A549 (cell line): ENCODE measurements around the gene ZNF24. TPM values are rescaled to one million over a fixed set of nuclear protein-coding genes. Genes with fewer than 3 reads are reported as not detected.

Experiments used
- ATAC-seq, 2 experiments: fragments of 200-7000 bp in 1 of 2; fragments of >200 bp in 1 of 2; cut with Nextera tagmentation in 1 of 2; cut with Tn5 transposase in 1 of 2; 3 replicates each; pipeline versions ENCODE4 v1.8.0 to v1.9.1; 2018 to 2020; ENCODE audit warnings: mild to moderate bottlenecking in 1 of 2, moderate library complexity in 1 of 2
- CTCF ChIA-PET: fragments of 300-600 bp; sonication (Branson Sonifier 250); formaldehyde crosslinking; extraction: SDS; loops from one replicate; lab custom pipeline; 2021; ENCODE audit warnings: antibody characterized with exemption, inconsistent platforms; lab: Yijun Ruan, JAX
- POLR2A ChIA-PET: fragments of 350-600 bp; formaldehyde crosslinking; extraction: SDS; loops from one replicate; lab custom pipeline; 2021; ENCODE audit warnings: antibody characterized with exemption, inconsistent platforms; lab: Yijun Ruan, JAX
- DNase-seq, 2 experiments: peaks; one replicate each; pipeline versions ENCODE4 v3.0.0 to v3.0.0-alpha.2; 2011 to 2016; ENCODE audit warnings: low read depth in 1 of 2, low spot score in 1 of 2
- FAIRE-seq: peaks from 2 replicates; lab custom pipeline; 2011; peaks lifted over from hg19 to GRCh38; lab: Jason Lieb, UNC
- H3K27ac ChIP-seq, 2 experiments: fragments of >200 bp; sonication (Bioruptor Twin); formaldehyde crosslinking; 3 replicates each; pipeline ENCODE4 v1.5.1; 2016 to 2017
- H3K4me1 ChIP-seq: fragments of >200 bp; sonication (Bioruptor Twin); formaldehyde crosslinking; 3 replicates; pipeline ENCODE4 v1.6.1; 2016
- H3K4me2 ChIP-seq: fragments of >200 bp; sonication (Bioruptor Twin); formaldehyde crosslinking; 3 replicates; pipeline ENCODE4 v1.6.1; 2016
- H3K4me3 ChIP-seq: fragments of >200 bp; sonication (Bioruptor Twin); formaldehyde crosslinking; 3 replicates; pipeline ENCODE4 v1.5.1; 2016
- H3K9me3 ChIP-seq: fragments of >200 bp; sonication (Bioruptor Twin); formaldehyde crosslinking; 3 replicates; pipeline ENCODE4 v1.6.1; 2016
- ATOH8 ChIP-seq: fragments of 250-450 bp; sonication (Bioruptor Pico); IDR thresholded peaks from 2 replicates; pipeline ENCODE4 v1.5.0; 2020; ENCODE audit warnings: low read depth, mild to moderate bottlenecking, moderate library complexity
- BCL3 ChIP-seq: fragments of >200 bp; sonication (Bioruptor Twin); formaldehyde crosslinking; IDR thresholded peaks from 3 replicates; pipeline ENCODE4 v1.6.1; 2016
- CBX8 ChIP-seq: fragments of 200-600 bp; sonication (generic); IDR thresholded peaks from 2 replicates; pipeline ENCODE4 v1.6.1; 2016
- E2F6 ChIP-seq: IDR thresholded peaks from 2 replicates; pipeline ENCODE4 v1.6.1; 2012; ENCODE audit warnings: low read depth, borderline replicate concordance
- EHF ChIP-seq: fragments of 250-450 bp; sonication (Bioruptor Pico); IDR thresholded peaks from 2 replicates; pipeline ENCODE4 v1.5.0; 2020; ENCODE audit warnings: mild to moderate bottlenecking
- EHMT2 ChIP-seq: fragments of 200-600 bp; sonication (generic); IDR thresholded peaks from 2 replicates; pipeline ENCODE4 v1.6.1; 2016; ENCODE audit warnings: antibody characterized with exemption, low read depth, mild to moderate bottlenecking, moderate library complexity
- EP300 ChIP-seq, 2 experiments: fragments of >200 bp; sonication (Bioruptor Twin); formaldehyde crosslinking; IDR thresholded peaks; 2 replicates in 1 of 2; 3 replicates in 1 of 2; pipeline ENCODE4 v1.6.1; 2016 to 2017
- FOSB ChIP-seq: fragments of 250-450 bp; sonication (Bioruptor Pico); IDR thresholded peaks from 2 replicates; pipeline ENCODE4 v1.5.0; 2020; ENCODE audit warnings: mild to moderate bottlenecking, moderate library complexity
- FOSL2 ChIP-seq, 2 experiments: fragments of 450-650 bp in 1 of 2; fragments of >200 bp in 1 of 2; sonication (Bioruptor Twin) in 1 of 2; formaldehyde crosslinking; IDR thresholded peaks; 2 replicates each; pipeline versions ENCODE4 v1.5.0 to v1.6.1; 2016 to 2020; ENCODE audit warnings: mild to moderate bottlenecking in 1 of 2, moderate library complexity in 1 of 2
- HEYL ChIP-seq: fragments of 250-450 bp; sonication (Bioruptor Pico); IDR thresholded peaks from 2 replicates; pipeline ENCODE4 v1.8.0; 2021; ENCODE audit warnings: mild to moderate bottlenecking, moderate library complexity
- HMGXB4 ChIP-seq: fragments of 250-450 bp; sonication (Bioruptor Pico); IDR thresholded peaks from 2 replicates; pipeline ENCODE4 v1.5.0; 2021; ENCODE audit warnings: mild to moderate bottlenecking, moderate library complexity, borderline replicate concordance
- HOXA7 ChIP-seq: fragments of 250-450 bp; sonication (Bioruptor Pico); IDR thresholded peaks from 2 replicates; pipeline ENCODE4 v1.5.0; 2020; ENCODE audit warnings: mild to moderate bottlenecking, moderate library complexity
- KDM1A ChIP-seq: fragments of 200-600 bp; sonication (generic); IDR thresholded peaks from 2 replicates; pipeline ENCODE4 v1.6.1; 2016; ENCODE audit warnings: low read depth, mild to moderate bottlenecking
- MAFK ChIP-seq: fragments of 450-650 bp; IDR thresholded peaks from 2 replicates; pipeline ENCODE4 v1.6.1; 2014; ENCODE audit not compliant: partially characterized antibody
- NPAS2 ChIP-seq: fragments of 250-450 bp; sonication (Bioruptor Pico); IDR thresholded peaks from 2 replicates; pipeline ENCODE4 v1.8.0; 2022; ENCODE audit warnings: mild to moderate bottlenecking, moderate library complexity, borderline replicate concordance
- PHF8 ChIP-seq: fragments of 200-600 bp; sonication (generic); IDR thresholded peaks from 2 replicates; pipeline ENCODE4 v1.6.1; 2016; ENCODE audit warnings: low read depth, mild to moderate bottlenecking, antibody characterized with exemption, moderate library complexity, borderline replicate concordance
- POLR2A ChIP-seq: IDR thresholded peaks from 2 replicates; pipeline ENCODE4 v1.6.1; 2012; ENCODE audit warnings: mild to moderate bottlenecking, low read length
- RAD21 ChIP-seq, 2 experiments: fragments of >200 bp in 1 of 2; sonication (Bioruptor Twin) in 1 of 2; formaldehyde crosslinking in 1 of 2; IDR thresholded peaks in 1 of 2; conservative IDR thresholded peaks in 1 of 2; 2 replicates in 1 of 2; 3 replicates in 1 of 2; pipeline ENCODE4 v1.6.1; 2012 to 2018; ENCODE audit warnings: inconsistent platforms in 1 of 2
- RARB ChIP-seq: fragments of 250-450 bp; sonication (Bioruptor Pico); IDR thresholded peaks from 2 replicates; pipeline ENCODE4 v1.8.0; 2021; ENCODE audit warnings: mild to moderate bottlenecking, moderate library complexity
- RCOR1 ChIP-seq: fragments of 150-350 bp; IDR thresholded peaks from 2 replicates; pipeline ENCODE4 v1.6.1; 2014; ENCODE audit warnings: antibody characterized with exemption, low read length, low read depth
- TP53 ChIP-seq: fragments of 250-450 bp; sonication (Bioruptor Pico); IDR thresholded peaks from 2 replicates; pipeline ENCODE4 v1.5.0; 2021; ENCODE audit warnings: mild to moderate bottlenecking, moderate library complexity
- USF2 ChIP-seq: fragments of 450-650 bp; IDR thresholded peaks from 2 replicates; pipeline ENCODE4 v1.6.1; 2014; ENCODE audit warnings: antibody characterized with exemption
- ZSCAN20 ChIP-seq: fragments of 250-450 bp; sonication (Bioruptor Pico); IDR thresholded peaks from 2 replicates; pipeline ENCODE4 v1.8.0; 2022; ENCODE audit warnings: mild to moderate bottlenecking, moderate library complexity
- WGBS: methylation state at CpG from one replicate; pipeline ENCODE4 v1.1.6; 2017; ENCODE audit errors: missing lambda C conversion rate; 5-methylcytosine and 5-hydroxymethylcytosine counted together
- polyA plus RNA-seq, 4 experiments: library from polyadenylated mRNA; depleted of rRNA in 3 of 4; stranded (reverse); fragments of >200 nt; fragmentation: RNase III in 1 of 4; extraction: RNeasy Plus Mini Kit Qiagen cat#74134 plus additional on column Dnase treatment in 1 of 4; gene quantifications; 2 replicates in 3 of 4; 3 replicates in 1 of 4; pipeline ENCODE4 v1.2.3, GENCODE V29; 2011 to 2017

The ZNF24 gene
- polyA plus RNA-seq, 2 of the 4 experiments (the other 2 are of a cell fraction), result 15.1 to 28.4 TPM

GRCh38 chr18:35345460-35345921 is 1.3 kb upstream of the ZNF24 start:
- ChIA-PET POLR2A (no interaction called here), CTCF (interaction anchor here (0.7 kb wide), 1 partner anchor 36 kb away, joined by 3 read pairs; no protein-coding TSS in a partner anchor)
- H3K4me1 ChIP-seq, result peaks cover 8% of the 10 kb centered on the region; the same call in 1 of the 3 replicates
- FAIRE-seq (no peak), ATAC-seq (no peak)
- peaks cover 16% of the 10 kb centered on the region for H3K9me3 ChIP-seq
- WGBS, result 89% methylated on average over 6 of the region's 6 CpGs
- no peak overlapping the region for H3K4me2 ChIP-seq
- H3K4me3 ChIP-seq, result no peak overlapping the region
- no peak overlapping the region for H3K27ac ChIP-seq
- no peak for TF ChIP-seq PHF8
- TF ChIP-seq MAFK, result no peak
- TF ChIP-seq RARB (CRISPR knock-in tag), result no peak
- no peak for TF ChIP-seq EHMT2
- TF ChIP-seq, all 56 proteins: peak for 0
- DNase-seq, result no peak

GRCh38 chr18:35344736-35345459 is 678 bp upstream of the ZNF24 start:
- Histone ChIP-seq H3K4me1 (peaks cover 8% of the 10 kb centered on the region; the same call in 1 of the 3 replicates), H3K4me2 (peak overlapping the region; percentile 76), H3K4me3 (peak overlapping the region; percentile 89), H3K27ac (peak overlapping the region; percentile 99), H3K9me3 (peaks cover 22% of the 10 kb centered on the region)
- FAIRE-seq (no peak), ATAC-seq (peak in 1 of 2 experiments; percentile 7; a peak in 1 of 6 replicates), DNase-seq (no peak)
- TF ChIP-seq HOXA7, result no peak
- peak; percentile 8 for TF ChIP-seq MAFK
- peak; percentile 58; the same call in 1 of the 2 replicates for TF ChIP-seq KDM1A
- ChIA-PET POLR2A (interaction anchor here (0.8 to 1.2 kb wide), 2 partner anchors 10 to 104 kb away, joined by 3 to 6 read pairs; partner anchors contain the start of gene ZNF397), CTCF (interaction anchor here (1.3 kb wide), 1 partner anchor 10 kb away, joined by 3 read pairs; no protein-coding TSS in a partner anchor)
- 71% methylated on average over 11 of the region's 12 CpGs for WGBS

GRCh38 chr18:35343488-35343935 is 708 bp downstream of the ZNF24 start:
- H3K4me3 ChIP-seq, result peak overlapping the region; percentile 89
- ChIA-PET POLR2A (interaction anchor here (0.7 to 1.2 kb wide), 2 partner anchors 103 to 365 kb away, joined by 3 to 6 read pairs; partner anchors contain the start of gene ZNF397), CTCF (interaction anchor here (1.3 kb wide), 1 partner anchor 12 kb away, joined by 3 read pairs; no protein-coding TSS in a partner anchor)
- DNase-seq, result no peak
- H3K4me1 ChIP-seq, result peaks cover 8% of the 10 kb centered on the region; the same call in 1 of the 3 replicates
- H3K9me3 ChIP-seq, result peaks cover 36% of the 10 kb centered on the region
- H3K4me2 ChIP-seq, result peak overlapping the region; percentile 65
- peak overlapping the region; percentile 99 for H3K27ac ChIP-seq
- WGBS, result 5% methylated on average over 7 of the region's 15 CpGs
- FAIRE-seq, result no peak
- TF ChIP-seq EP300 (IDR thresholded peaks at IDR 0.05) (no peak), RARB (CRISPR knock-in tag) (no peak), CBX8 (no peak), E2F6 (no peak), NPAS2 (CRISPR knock-in tag) (no peak), ZSCAN20 (no peak), EHF (CRISPR knock-in tag) (no peak)
- TF ChIP-seq, all 56 proteins: peak for 0
- ATAC-seq, result no peak

GRCh38 chr18:35337286-35337685 is 6.9 kb downstream of the ZNF24 start:
- DNase-seq, result no peak
- CTCF ChIA-PET, result no interaction called here
- POLR2A ChIA-PET, result no interaction called here
- no peak overlapping the region for H3K4me2 ChIP-seq
- no peak overlapping the region for H3K27ac ChIP-seq
- H3K4me3 ChIP-seq, result no peak overlapping the region
- H3K4me1 ChIP-seq, result no peaks in the 10 kb centered on the region
- H3K9me3 ChIP-seq, result peaks cover 76% of the 10 kb centered on the region
- TF ChIP-seq FOSL2 (IDR thresholded peaks at IDR 0.05) (no peak), FOSL2 (CRISPR knock-in tag; IDR thresholded peaks at IDR 0.05) (no peak), TP53 (CRISPR knock-in tag) (no peak), POLR2A (no peak), HMGXB4 (no peak), RCOR1 (no peak), ATOH8 (CRISPR knock-in tag) (no peak), USF2 (no peak), RAD21 (conservative IDR thresholded peaks at IDR 0.05 in 1 of 2, IDR thresholded peaks at IDR 0.05 in 1 of 2) (no peak), ZSCAN20 (no peak), HEYL (CRISPR knock-in tag) (no peak), BCL3 (no peak), FOSB (CRISPR knock-in tag) (no peak)
- TF ChIP-seq, all 56 proteins: peak for 0
- FAIRE-seq (no peak), ATAC-seq (no peak)
- WGBS, result 97% methylated on average over 5 of the region's 5 CpGs
